ENCODE results near the gene ERGIC2.

DNA sequence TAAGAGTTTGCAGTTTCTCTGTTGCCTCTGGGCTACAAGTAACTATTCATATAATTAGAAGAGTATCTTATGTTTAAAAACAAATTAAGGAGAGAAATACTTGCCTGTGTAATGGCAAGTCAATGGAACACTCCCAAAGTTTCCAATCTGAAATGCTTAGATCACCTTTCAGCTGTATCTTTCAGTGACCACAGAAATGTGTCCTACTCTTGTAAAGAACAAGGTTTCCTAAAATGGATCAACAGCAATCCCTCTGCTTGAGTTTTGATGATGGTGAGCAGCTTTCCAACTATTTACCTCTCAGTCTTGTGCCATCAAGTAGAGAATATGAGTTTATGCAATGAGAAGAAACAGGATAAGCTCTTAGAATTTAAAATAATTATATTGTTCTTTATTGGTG is 92.9 kb downstream of the ERGIC2 start:
- TF ChIP-seq HDAC6 (IDR thresholded peaks at IDR 0.05; ENCODE audit: low read depth, low read length) (no peak), SP1 (IDR thresholded peaks at IDR 0.05) (no peak), SP1 (CRISPR knock-in tag; IDR thresholded peaks at IDR 0.05) (no peak), POLR2A (IDR thresholded peaks at IDR 0.05; ENCODE audit: insufficient read depth in 1 of 2, low read depth in 2 of 2, low read length in 2 of 2) (no peak), HNRNPH1 (optimal IDR thresholded peaks at IDR 0.05; ENCODE audit: low read depth, low read length) (no peak), RNF2 (conservative IDR thresholded peaks at IDR 0.05; ENCODE audit: low read depth) (no peak), HHEX (CRISPR knock-in tag; IDR thresholded peaks at IDR 0.05) (no peak), TGIF2 (CRISPR knock-in tag; IDR thresholded peaks at IDR 0.05) (no peak), NFYB (CRISPR knock-in tag; IDR thresholded peaks at IDR 0.05) (no peak), RXRB (CRISPR knock-in tag; IDR thresholded peaks at IDR 0.05; ENCODE audit: borderline replicate concordance) (no peak), CREM (IDR thresholded peaks at IDR 0.05) (no peak), CREM (CRISPR knock-in tag; IDR thresholded peaks at IDR 0.05) (no peak)
- TF ChIP-seq, protein P1, sequence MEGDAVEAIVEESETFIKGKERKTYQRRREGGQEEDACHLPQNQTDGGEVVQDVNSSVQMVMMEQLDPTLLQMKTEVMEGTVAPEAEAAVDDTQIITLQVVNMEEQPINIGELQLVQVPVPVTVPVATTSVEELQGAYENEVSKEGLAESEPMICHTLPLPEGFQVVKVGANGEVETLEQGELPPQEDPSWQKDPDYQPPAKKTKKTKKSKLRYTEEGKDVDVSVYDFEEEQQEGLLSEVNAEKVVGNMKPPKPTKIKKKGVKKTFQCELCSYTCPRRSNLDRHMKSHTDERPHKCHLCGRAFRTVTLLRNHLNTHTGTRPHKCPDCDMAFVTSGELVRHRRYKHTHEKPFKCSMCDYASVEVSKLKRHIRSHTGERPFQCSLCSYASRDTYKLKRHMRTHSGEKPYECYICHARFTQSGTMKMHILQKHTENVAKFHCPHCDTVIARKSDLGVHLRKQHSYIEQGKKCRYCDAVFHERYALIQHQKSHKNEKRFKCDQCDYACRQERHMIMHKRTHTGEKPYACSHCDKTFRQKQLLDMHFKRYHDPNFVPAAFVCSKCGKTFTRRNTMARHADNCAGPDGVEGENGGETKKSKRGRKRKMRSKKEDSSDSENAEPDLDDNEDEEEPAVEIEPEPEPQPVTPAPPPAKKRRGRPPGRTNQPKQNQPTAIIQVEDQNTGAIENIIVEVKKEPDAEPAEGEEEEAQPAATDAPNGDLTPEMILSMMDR (CRISPR knock-in tag; IDR thresholded peaks at IDR 0.05): no peak
- TF ChIP-seq, protein P2, sequence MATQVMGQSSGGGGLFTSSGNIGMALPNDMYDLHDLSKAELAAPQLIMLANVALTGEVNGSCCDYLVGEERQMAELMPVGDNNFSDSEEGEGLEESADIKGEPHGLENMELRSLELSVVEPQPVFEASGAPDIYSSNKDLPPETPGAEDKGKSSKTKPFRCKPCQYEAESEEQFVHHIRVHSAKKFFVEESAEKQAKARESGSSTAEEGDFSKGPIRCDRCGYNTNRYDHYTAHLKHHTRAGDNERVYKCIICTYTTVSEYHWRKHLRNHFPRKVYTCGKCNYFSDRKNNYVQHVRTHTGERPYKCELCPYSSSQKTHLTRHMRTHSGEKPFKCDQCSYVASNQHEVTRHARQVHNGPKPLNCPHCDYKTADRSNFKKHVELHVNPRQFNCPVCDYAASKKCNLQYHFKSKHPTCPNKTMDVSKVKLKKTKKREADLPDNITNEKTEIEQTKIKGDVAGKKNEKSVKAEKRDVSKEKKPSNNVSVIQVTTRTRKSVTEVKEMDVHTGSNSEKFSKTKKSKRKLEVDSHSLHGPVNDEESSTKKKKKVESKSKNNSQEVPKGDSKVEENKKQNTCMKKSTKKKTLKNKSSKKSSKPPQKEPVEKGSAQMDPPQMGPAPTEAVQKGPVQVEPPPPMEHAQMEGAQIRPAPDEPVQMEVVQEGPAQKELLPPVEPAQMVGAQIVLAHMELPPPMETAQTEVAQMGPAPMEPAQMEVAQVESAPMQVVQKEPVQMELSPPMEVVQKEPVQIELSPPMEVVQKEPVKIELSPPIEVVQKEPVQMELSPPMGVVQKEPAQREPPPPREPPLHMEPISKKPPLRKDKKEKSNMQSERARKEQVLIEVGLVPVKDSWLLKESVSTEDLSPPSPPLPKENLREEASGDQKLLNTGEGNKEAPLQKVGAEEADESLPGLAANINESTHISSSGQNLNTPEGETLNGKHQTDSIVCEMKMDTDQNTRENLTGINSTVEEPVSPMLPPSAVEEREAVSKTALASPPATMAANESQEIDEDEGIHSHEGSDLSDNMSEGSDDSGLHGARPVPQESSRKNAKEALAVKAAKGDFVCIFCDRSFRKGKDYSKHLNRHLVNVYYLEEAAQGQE (IDR thresholded peaks at IDR 0.05; ENCODE audit: borderline replicate concordance in 1 of 2, low read depth in 1 of 2, low read length in 2 of 2): no peak

All from HepG2 (cell line).